GM23338 (cell line): Measurements from ENCODE around the gene CHSY1. TPM values are rescaled to one million over a fixed set of nuclear protein-coding genes. Genes with fewer than 3 reads are reported as not detected.

Experiments used
- ATAC-seq: fragments of 200-7000 bp; cut with Tn5 transposase; 3 replicates; pipeline ENCODE4 v1.9.1; 2020
- DNase-seq: peaks from one replicate; pipeline ENCODE4 v3.0.0-alpha.2; 2015; ENCODE audit warnings: low spot score
- H2AFZ ChIP-seq: fragments of 200-600 bp; sonication (generic); 2 replicates; pipeline ENCODE4 v1.8.0; 2016; ENCODE audit warnings: antibody characterized with exemption, mild to moderate bottlenecking, moderate library complexity
- H3F3A ChIP-seq: fragments of 200-600 bp; sonication (generic); replicated peaks from 2 replicates; pipeline ENCODE4 v1.8.0; 2017; ENCODE audit warnings: antibody characterized with exemption, mixed run types, low read depth
- H3K27ac ChIP-seq: fragments of 200-600 bp; sonication (generic); 2 replicates; pipeline ENCODE4 v1.6.1; 2016; ENCODE audit warnings: low read depth
- H3K27me3 ChIP-seq: fragments of 200-600 bp; sonication (generic); 2 replicates; pipeline ENCODE4 v1.8.0; 2016; ENCODE audit warnings: mild to moderate bottlenecking, mixed run types, moderate library complexity; ENCODE audit not compliant: insufficient read depth
- H3K36me3 ChIP-seq: fragments of 200-600 bp; sonication (generic); 2 replicates; pipeline ENCODE4 v1.8.0; 2016; ENCODE audit warnings: mild to moderate bottlenecking; ENCODE audit not compliant: insufficient read depth
- H3K4me1 ChIP-seq: fragments of 200-600 bp; sonication (generic); 2 replicates; pipeline ENCODE4 v1.8.0; 2016; ENCODE audit warnings: mild to moderate bottlenecking, moderate library complexity; ENCODE audit not compliant: insufficient read depth
- H3K4me2 ChIP-seq: fragments of 200-600 bp; sonication (generic); 2 replicates; pipeline ENCODE4 v1.7.1; 2017; ENCODE audit warnings: mixed run types
- H3K4me3 ChIP-seq: fragments of 200-600 bp; sonication (generic); 2 replicates; pipeline ENCODE4 v1.6.1; 2016; ENCODE audit warnings: mixed run types
- H3K79me2 ChIP-seq: fragments of 200-600 bp; sonication (generic); replicated peaks from 2 replicates; pipeline ENCODE4 v1.8.0; 2017; ENCODE audit warnings: mild to moderate bottlenecking; ENCODE audit not compliant: insufficient read depth
- H3K9me2 ChIP-seq: fragments of 200-600 bp; sonication (generic); 2 replicates; pipeline ENCODE4 v1.8.0; 2017; ENCODE audit not compliant: insufficient read depth
- H4K20me1 ChIP-seq: fragments of 200-600 bp; sonication (generic); replicated peaks from 2 replicates; pipeline ENCODE4 v1.8.0; 2017; ENCODE audit warnings: mild to moderate bottlenecking; ENCODE audit not compliant: insufficient read depth
- H3K27ac Mint-ChIP-seq: 2 replicates; pipeline ENCODE4 v1.8.0; 2020; ENCODE audit warnings: inconsistent platforms, mild to moderate bottlenecking, moderate library complexity, mixed read lengths
- H3K27me3 Mint-ChIP-seq: 3 replicates; pipeline ENCODE4 v1.8.0; 2022; ENCODE audit warnings: low read depth, mild to moderate bottlenecking, moderate library complexity, mixed read lengths, inconsistent platforms; ENCODE audit not compliant: insufficient read depth, poor library complexity
- H3K36me3 Mint-ChIP-seq: 3 replicates; pipeline ENCODE4 v1.8.0; 2021; ENCODE audit warnings: low read depth, mild to moderate bottlenecking, inconsistent platforms, moderate library complexity, mixed read lengths
- H3K4me1 Mint-ChIP-seq: 3 replicates; pipeline ENCODE4 v1.8.0; 2020; ENCODE audit warnings: mild to moderate bottlenecking, inconsistent platforms, mixed read lengths
- H3K4me3 Mint-ChIP-seq: 3 replicates; pipeline ENCODE4 v1.8.0; 2021; ENCODE audit warnings: moderate library complexity, mild to moderate bottlenecking, inconsistent platforms, mixed read lengths
- H3K9me3 Mint-ChIP-seq: 3 replicates; pipeline ENCODE4 v1.8.0; 2020; ENCODE audit warnings: moderate library complexity, mild to moderate bottlenecking, inconsistent platforms, mixed read lengths
- CREB1 ChIP-seq: fragments of 250-450 bp; sonication (Bioruptor Pico); IDR thresholded peaks from 2 replicates; pipeline ENCODE4 v1.5.0; 2020; ENCODE audit warnings: low read depth, mild to moderate bottlenecking, moderate library complexity
- CTCF ChIP-seq, 2 experiments: fragments of 200-600 bp in 1 of 2; sonication (generic) in 1 of 2; conservative IDR thresholded peaks; 2 replicates each; pipeline versions ENCODE4 v1.5.1 to v1.6.1; 2016 to 2017; ENCODE audit warnings: antibody characterized with exemption in 2 of 2, low read depth in 2 of 2, mild to moderate bottlenecking in 2 of 2, moderate library complexity in 1 of 2
- EZH2 ChIP-seq: fragments of 200-600 bp; sonication (generic); IDR thresholded peaks from one replicate; pipeline ENCODE4 v1.8.0; 2017; ENCODE audit warnings: antibody characterized with exemption, mild to moderate bottlenecking, low read depth; ENCODE audit not compliant: unreplicated experiment
- EZH2phosphoT487 ChIP-seq: fragments of 200-600 bp; sonication (generic); IDR thresholded peaks from one replicate; pipeline ENCODE4 v1.8.1; 2018; ENCODE audit warnings: antibody characterized with exemption; ENCODE audit not compliant: unreplicated experiment
- JUNB ChIP-seq: IDR thresholded peaks from one replicate; pipeline ENCODE4 v1.6.1; 2016; ENCODE audit warnings: antibody characterized with exemption; ENCODE audit not compliant: unreplicated experiment
- NANOG ChIP-seq: IDR thresholded peaks from 2 replicates; pipeline ENCODE4 v1.6.1; 2016; ENCODE audit warnings: antibody characterized with exemption, borderline replicate concordance
- POLR2AphosphoS5 ChIP-seq: IDR thresholded peaks from 2 replicates; pipeline ENCODE4 v1.6.1; 2016; ENCODE audit warnings: antibody characterized with exemption, low read depth
- REST ChIP-seq: IDR thresholded peaks from one replicate; pipeline ENCODE4 v1.6.1; 2018; ENCODE audit warnings: antibody characterized with exemption; ENCODE audit not compliant: unreplicated experiment
- STAT1 ChIP-seq: IDR thresholded peaks from one replicate; pipeline ENCODE4 v1.6.1; 2016; ENCODE audit warnings: antibody characterized with exemption; ENCODE audit not compliant: unreplicated experiment
- ZNF114 ChIP-seq: fragments of 250-450 bp; sonication (Bioruptor Pico); IDR thresholded peaks from 2 replicates; pipeline ENCODE4 v1.5.0; 2020; ENCODE audit warnings: mild to moderate bottlenecking, moderate library complexity
- ZNF331 ChIP-seq: fragments of 250-450 bp; sonication (Bioruptor Pico); IDR thresholded peaks from 2 replicates; pipeline ENCODE4 v1.5.0; 2020; ENCODE audit warnings: low read depth, mild to moderate bottlenecking, moderate library complexity
- ZNF462 ChIP-seq: fragments of 250-450 bp; sonication (Bioruptor Pico); IDR thresholded peaks from 2 replicates; pipeline ENCODE4 v1.5.0; 2020; ENCODE audit warnings: mild to moderate bottlenecking, moderate library complexity
- long read RNA-seq: library from polyadenylated mRNA; unstranded; transcript quantifications from one replicate; pipeline ENCODE4 v2.0.0, GENCODE V29; 2020; ENCODE audit not compliant: unreplicated experiment
- polyA plus RNA-seq: library from polyadenylated mRNA; unstranded; fragments of >200 nt; fragmentation: Nextera tagmentation; extraction: Ambion mirVana; gene quantifications from 2 replicates; pipeline ENCODE4 v1.2.1, GENCODE V29; 2016
- total RNA-seq: library from RNA; depleted of rRNA; stranded (reverse); fragments of >200 nt; shearing (Covaris generic); gene quantifications from 2 replicates; pipeline ENCODE4 v1.2.3, GENCODE V29; 2014; rRNA removed

CHSY1 gene
- total RNA-seq, result 45.4 and 47.7 TPM in 2 replicates
- 9.8 and 11.6 TPM in 2 replicates for polyA plus RNA-seq
- long read RNA-seq, partial matches to known transcripts, result 0 of 5 reads
- long read RNA-seq, other reads (novel, unspliced or antisense), result 5 of 5 reads

GRCh38 chr15:101251830-101252820 is at the start of gene CHSY1:
Gene CHSY1, minus strand, starts transcription at chr15:101252048. Its CDS starts 592 bp downstream, at chr15:101251456.
- no peaks in the 10 kb centered on the region for H3K9me3 Mint-ChIP-seq
- Histone ChIP-seq H3K27me3 (peaks cover 17% of the 10 kb centered on the region), H4K20me1 (peaks cover 29% of the 10 kb centered on the region), H3K4me2 (peak within 1 kb of the TSS; percentile 94), H3K4me3 (peak within 1 kb of the TSS; percentile 84), H3K36me3 (no peaks in the 10 kb centered on the region; the same call in none of the 2 replicates), H3K4me1 (peaks cover 35% of the 10 kb centered on the region), H3K9me2 (no peaks in the 10 kb centered on the region), H3K79me2 (peaks cover 37% of the 10 kb centered on the region), H3F3A (peaks cover 4% of the 10 kb centered on the region; the same call in 1 of the 2 replicates), H3K27ac (no peak within 1 kb of the TSS), H2AFZ (peak within 1 kb of the TSS; percentile 91)
- DNase-seq, result peak; percentile 69
- H3K27ac Mint-ChIP-seq, result no peak within 1 kb of the TSS
- H3K4me3 Mint-ChIP-seq, result peak within 1 kb of the TSS; percentile 96
- H3K36me3 Mint-ChIP-seq, result peaks cover 11% of the 10 kb centered on the region; the same call in 2 of the 3 replicates
- peak; percentile 42 for ATAC-seq
- H3K27me3 Mint-ChIP-seq, result peaks cover 12% of the 10 kb centered on the region
- H3K4me1 Mint-ChIP-seq, result peaks cover 54% of the 10 kb centered on the region
- TF ChIP-seq ZNF331 (CRISPR knock-in tag) (no peak), REST (no peak), ZNF462 (CRISPR knock-in tag) (no peak), CREB1 (CRISPR knock-in tag) (peak; percentile 51), POLR2AphosphoS5 (peak; percentile 69), JUNB (no peak), EZH2 (peak; percentile 34), NANOG (no peak), EZH2phosphoT487 (no peak), STAT1 (no peak), CTCF (conservative IDR thresholded peaks at IDR 0.05; ENCODE audit: low read depth in 2 of 2) (0 out of 4 replicates have a peak, but pooled peaks of 1 of the 2 experiments have one; percentile 13), ZNF114 (CRISPR knock-in tag) (no peak)
